Esophagus mucosa (tissue), 1 donor: ENCODE data around the gene CHIC2. TPM values are rescaled to one million over a fixed set of nuclear protein-coding genes. Genes with fewer than 3 reads are reported as not detected.
A peak's percentile ranks its signal among the peaks of the same experiment; 100 is the strongest.

Source experiments
- ATAC-seq: fragments of 200-7000 bp; cut with Tn5 transposase; one replicate; pipeline ENCODE4 v1.9.1; 2020
- total RNA-seq: library from RNA; stranded (reverse); gene quantifications from one replicate; pipeline ENCODE4 v1.2.4, GENCODE V29; 2023
- donor health status: DM: yes; HTN: yes; CAD: no.

CHIC2 gene
- total RNA-seq, 1 donor from 2014 or later: 29.7 TPM

DNA sequence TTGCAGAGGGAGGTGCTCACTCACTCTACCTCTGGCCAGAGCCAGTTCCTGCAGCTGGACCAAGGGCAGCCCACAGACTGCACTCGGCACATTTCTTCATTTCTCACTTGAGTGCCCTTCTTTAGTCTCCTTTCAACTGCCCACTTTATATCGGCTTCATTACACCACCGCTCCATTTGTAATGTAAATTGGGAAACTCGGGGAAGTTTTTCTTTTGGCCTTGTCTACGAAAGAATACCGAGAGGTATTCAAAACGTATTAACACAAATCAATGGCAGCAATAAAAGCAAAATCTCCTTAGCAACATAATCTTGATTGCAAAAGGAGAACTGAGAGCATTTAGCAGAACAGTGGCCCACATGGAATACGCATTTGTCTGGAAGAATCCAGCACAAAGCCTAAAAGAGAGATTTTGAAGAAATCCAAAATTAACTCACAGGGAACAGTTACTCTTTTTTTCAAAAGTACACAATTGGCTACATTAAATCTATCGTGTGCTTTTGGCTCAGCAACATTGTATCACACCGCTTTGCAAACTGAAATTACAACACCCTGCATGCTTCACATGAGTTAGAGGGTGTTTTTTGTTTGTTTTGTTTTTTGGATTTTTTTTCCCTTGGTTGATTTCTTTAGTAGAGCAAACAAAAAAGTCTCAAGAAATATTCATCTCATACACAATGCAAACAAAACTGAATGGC, 62.6 kb downstream of the CHIC2 start:
- ATAC-seq: no peak

DNA sequence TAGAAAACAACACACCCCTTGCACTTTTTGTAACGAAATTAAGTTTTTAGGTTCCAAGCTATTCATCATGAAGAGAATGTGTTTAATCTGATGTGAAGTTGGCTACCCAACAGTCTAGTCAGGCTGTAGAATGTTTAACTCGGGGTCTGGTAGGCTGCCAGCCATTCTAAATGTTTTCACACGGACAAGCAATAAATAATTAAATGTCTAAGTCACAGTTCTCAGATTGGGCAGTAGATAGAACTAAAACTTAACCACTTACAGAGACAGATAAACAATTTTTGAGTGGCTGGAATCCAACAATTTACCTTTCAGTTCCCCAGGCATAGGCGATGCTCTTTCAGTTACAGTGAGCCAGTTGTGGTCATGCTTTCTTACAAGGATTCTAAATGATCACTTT, 66.5 kb downstream of the CHIC2 start:
- ATAC-seq: no peak

DNA sequence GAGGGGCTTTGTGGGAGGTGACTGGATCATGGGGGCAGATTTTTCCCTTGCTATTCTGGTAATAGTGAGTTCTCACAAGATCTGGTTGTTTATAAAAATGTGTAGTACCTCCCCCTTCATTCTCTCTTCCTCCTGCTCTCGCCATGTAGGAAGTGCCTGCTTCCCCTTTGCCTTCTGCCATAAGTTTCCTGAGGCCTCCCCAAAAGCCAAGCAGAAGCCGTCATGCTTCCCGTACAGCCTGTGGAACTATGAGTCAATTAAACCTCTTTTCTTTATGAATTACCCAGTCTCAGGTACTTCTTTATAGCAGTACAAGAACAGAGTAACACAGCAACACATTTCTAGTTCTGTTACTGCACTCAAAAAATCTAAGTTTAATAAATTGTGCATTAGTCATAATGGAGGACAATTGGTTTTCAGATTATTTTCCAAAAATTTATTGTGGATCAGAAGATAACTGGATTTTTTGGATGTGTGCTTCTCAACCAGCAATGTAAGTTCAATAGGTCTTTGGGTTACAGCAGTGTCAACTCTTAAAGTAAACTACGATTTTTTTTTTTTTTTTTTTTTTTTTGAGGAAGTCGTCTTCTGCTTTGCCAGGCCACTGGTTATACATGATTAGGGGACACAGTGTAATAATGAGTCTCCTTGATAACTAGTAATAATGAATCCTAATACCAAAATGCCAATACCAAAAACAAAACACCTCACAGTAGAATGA, 69.9 kb downstream of the CHIC2 start:
- no peak for ATAC-seq

DNA sequence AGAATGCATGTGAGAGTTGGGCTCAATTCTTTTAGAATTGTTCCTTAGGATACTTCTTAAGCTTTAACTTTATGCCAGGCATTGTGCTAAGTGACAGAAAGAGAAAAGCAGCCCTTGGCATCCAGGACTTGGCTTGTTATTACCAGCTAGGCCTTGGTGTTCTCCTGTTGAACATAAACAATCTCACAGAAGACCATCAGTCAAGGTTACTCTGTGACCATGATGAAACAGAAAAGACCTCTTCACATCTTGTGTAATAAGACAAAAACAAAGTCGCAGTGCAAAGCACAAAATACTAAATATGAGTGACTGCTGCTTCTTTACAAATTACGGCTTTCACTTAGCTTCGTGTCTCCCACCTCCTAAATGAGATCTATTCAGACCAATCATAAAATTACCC, 71.6 kb downstream of the CHIC2 start:
- no peak for ATAC-seq

DNA sequence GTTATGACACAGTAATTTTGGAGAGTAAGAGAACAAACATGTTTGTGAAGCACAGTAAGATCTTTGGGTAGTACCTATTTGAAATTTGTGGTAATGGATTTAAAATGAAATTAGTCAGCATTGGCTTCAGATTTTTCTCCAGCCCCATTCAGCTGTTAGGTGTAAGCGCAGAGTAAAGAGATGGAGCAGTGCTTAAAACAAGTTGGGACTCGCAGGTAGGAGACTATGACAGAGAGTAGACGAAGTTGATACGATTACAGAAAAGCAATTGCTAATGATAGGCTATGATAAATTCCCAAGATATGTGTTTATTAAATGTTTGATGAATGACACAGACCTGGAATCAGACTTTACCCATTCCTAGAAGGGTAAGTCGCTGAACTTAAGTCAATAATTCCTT, 72.6 kb downstream of the CHIC2 start:
- ATAC-seq: peak; percentile 83

DNA sequence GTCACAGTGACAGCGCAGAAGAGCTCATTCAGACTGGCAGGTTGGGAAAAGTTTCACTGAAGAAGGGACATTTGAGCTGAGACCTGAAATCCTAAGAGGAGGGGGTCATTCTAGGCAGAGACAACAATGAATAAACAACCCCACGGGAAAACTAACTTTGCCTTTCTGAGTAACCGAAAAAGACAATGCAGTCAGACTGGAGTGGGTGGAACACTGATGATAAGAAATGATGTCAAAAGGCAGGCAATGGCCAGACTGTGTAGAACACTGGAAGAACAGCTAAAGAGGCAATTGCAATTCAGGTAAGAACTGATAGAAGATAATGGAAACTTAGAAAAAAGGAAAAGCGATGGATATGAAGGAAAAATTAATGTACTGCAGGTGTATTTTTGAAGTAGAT, 73.8 kb downstream of the CHIC2 start:
- ATAC-seq: no peak

DNA sequence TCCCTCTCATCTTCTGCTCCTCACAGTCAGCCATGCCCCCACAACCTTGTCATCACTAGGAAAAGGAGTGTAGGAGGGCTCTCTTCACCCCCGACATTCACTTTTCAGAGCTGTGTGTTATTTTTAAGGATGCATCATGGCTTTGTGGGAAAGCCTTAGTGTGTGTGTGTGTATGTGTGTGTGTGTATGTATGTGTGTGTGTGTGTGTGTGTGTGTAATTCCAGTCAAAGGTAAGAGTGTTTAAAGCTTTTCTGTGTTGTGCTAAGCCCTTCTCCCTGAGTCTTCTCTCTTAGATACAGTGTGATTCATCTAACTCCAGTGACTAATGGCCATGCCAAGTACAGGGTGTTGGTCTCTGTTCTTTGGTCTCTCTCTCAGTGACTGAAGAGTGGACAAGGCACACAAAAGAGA, 76.6 kb downstream of the CHIC2 start:
- peak; percentile 95 for ATAC-seq

DNA sequence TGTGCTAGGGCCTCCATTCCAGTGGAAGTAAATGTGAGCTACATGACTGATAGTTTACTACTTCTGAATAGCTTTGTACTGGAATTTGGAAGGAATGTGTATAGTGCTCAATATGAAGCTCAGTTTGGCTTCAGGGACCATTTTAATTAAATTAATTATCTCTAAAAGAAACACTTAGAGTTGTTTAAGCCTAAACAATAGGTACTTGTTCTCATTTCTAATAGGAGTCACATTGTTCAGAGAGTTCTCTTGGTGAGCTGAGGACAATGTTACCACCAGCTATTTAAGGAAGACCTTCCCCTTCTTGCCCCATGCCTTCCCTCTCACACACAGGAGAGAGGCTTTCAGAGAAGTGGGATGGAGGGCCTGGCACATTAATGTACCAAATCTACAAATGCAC, 78.3 kb downstream of the CHIC2 start:
- ATAC-seq: no peak

DNA sequence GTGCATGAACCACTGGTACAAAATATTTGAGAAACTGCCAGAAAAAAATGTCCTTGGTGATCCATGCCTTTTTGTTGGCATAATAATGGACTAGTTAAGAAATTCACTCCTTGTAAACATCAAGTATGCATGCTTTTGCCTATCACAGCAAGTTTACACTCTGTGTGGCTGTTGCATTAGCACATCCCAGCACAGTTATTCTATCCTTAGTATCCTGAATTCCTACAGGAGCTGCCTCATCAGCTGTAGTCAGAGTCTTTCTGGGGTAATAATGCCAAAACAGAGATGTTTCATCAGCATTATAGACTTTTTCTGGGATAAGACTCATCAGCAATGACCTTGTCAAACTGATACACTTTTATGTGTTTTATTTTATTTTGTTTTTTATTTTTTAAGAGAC, 82.8 kb downstream of the CHIC2 start:
- ATAC-seq: no peak

DNA sequence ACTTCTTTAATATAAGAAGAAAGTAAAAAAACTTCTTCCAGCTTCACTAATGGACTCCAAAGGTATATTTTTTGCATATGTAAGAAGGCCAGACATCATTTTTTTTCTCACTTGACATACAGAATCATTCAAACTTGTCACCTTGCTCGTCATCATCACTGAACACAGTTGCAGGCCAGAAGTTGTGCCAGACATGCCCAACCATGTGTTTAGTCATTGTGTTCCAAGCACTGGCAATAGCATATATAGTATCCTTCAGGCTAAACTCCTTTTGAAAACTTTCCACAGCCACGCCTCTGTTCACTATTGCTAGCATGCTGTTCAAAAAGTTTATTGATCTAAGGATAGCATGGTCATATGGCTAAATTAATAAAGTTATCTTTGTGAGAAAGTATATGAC, 83.3 kb downstream of the CHIC2 start:
- peak; percentile 78 for ATAC-seq

DNA sequence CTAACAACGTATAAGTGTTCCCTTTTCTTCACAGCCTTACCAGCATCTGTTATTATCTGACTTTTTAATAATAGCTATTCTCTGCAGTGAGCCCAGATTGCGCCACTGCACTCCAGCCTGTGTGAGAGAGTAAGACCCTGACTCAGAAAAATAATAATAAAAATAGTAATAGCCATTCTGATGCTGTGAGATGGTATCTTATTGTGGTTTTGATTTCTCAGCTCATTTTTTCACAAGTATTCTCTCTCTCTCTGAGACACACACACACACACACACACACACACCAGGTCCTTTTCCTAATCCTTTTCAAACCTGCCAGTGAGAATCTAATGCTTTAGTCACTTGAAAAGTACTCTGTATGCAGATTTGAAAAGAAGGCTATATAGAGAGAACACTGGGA, 89.8 kb downstream of the CHIC2 start:
- no peak for ATAC-seq

DNA sequence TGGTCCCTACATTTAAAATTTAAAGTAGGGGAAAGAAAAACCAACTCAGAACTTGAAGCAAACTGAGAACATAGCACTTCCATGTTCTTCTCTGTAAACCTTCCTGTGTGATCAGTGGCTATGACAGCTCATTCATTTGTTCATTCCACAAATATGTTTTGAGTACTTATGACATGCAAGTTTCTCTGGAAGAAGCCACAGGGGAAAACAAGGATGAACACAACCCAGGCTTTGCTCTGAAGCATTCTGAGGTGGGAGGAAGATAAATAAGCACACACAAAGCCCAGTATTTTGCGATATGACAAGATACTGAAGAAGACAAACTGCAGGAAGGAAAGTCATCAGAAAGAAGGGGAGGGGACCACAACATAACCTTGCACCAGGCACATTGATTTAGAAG, 96.4 kb downstream of the CHIC2 start:
- no peak for ATAC-seq

DNA sequence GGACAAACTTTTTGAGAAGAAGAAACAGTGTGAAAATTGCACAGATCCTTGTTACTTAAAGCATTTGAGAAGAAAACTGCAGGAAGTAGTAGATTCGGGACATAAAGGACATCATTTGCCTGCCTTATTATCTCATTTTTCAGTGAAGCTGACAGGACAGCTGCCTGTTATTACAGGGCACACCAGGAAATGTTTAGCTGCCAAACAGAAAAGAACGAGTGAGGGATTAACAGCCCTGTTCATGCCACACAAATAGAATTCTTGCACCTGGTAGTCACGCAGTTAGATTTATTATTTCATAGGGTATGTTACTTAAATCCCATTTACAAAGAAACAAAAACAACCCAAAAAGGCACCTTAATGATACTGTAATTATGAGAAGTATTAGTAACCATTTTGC, 100.6 kb downstream of the CHIC2 start:
- ATAC-seq: peak; percentile 85

DNA sequence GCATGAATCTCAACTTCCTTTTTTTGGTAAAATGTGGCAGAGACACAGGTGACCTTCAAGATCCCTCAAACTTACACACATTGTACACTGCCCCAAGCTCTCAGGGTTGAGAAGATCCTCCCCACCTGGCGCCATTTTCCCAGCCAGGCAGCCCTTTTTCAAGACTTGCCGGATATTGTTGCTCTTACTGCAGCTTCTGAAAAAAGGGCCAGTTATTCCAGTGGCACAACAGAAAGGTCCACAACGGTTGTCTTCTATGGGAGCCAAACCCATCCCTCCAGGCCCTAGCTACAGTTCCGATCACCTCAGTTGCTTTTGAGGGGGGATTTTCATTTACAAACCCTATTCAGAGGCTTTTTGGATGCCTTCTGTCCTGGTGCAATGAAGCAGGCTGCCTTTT, 101.1 kb downstream of the CHIC2 start:
- no peak for ATAC-seq

DNA sequence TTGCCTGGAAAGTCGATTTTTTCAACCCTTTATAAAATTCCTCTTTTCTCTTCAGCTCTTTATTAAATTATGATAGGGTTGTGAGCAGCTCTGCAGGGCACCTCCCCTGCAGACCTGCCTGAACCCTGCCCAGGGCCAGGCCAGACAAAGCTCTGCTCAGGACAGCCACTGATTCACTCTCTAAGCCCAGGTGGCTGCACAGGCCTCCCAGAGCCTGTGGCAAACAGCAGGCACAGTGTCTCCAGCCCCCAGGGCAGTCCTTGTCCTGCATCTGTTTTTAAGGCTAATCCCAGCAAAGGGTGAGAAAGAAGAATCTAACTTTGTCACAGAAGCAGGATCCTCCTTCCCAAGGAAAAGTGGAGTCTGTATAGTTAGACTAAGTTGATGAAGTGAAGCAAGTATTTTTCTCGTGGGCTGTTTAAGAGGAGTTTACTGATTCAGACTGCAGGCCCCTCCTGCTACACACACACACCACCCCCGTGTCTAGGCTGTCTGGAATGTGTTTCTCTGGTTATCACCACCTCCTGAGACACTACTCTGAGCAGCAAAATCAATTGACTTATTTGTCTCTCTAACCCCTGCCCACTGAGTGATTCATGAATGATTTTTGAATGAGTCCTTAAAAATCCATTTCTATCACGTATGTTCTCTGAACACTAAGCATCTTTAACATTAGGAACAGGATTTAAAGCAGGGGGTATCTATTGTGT, 101.7 kb downstream of the CHIC2 start:
- peak; percentile 49 for ATAC-seq

DNA sequence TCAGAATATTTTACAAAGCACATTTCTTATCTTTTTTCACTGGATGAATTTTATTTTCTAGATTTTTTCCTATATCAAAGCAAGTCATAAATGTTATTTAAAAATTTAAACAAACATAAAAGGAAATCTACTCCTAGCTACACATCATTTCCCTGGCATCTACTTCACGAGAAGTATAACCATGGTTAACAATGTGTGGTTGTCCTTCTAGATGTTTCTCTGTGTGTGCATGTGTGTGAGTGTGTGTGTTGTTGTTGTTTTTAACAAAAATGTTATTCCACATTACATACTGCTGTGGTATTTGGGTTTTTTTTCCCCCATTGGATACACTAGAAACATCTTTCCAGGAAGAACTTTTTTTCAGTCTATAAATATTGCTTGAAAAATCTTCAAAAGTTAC, 103.1 kb downstream of the CHIC2 start:
- ATAC-seq: no peak

DNA sequence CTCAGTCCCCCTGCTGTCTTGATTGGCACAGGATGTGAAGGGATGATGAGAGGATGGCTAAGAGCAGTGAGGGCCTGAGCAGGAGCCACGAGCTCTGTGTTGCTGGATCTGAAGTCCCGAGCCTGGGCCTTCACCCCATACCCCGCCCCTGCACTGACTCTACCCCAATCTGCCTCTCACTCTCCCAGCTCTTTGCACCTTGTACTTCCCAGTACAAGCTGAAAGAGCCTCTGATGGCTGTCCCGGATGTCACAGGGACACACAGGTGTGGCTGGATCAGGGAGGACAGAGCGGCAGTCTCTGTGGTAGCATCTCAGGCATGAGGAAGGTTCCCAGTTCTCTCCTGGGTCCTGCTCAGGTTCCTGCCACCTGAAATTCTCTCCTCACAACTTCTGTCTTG, 103.6 kb downstream of the CHIC2 start:
- no peak for ATAC-seq

Other genes starting within 250 kb of the CHIC2 start
- not detected for gene GSX2, start 35.6 kb upstream of the CHIC2 start, total RNA-seq
- gene PDGFRA, start 164.7 kb upstream of the CHIC2 start, total RNA-seq: 11.6 TPM